GM18858 (cell line): ENCODE results near the gene FOXR1.

Experiments
- ATAC-seq: cut with Tn5 transposase; IDR thresholded peaks from one replicate; pipeline ENCODE4 v1.9.1; 2021; ENCODE audit not compliant: unreplicated experiment

The FOXR1 gene

GRCh38 chr11:118971646-118972045 lies at the start of gene FOXR1:
FOXR1 (plus strand) TSS chr11:118971761; CDS start chr11:118971932, 171 bp downstream.
- ATAC-seq = no peak

GRCh38 chr11:118921929-118922744 lies 49.4 kb upstream of the FOXR1 start:
- ATAC-seq = no peak

- no peak for ATAC-seq
Measured at GRCh38 chr11:118922745-118923627, 48.6 kb upstream of the FOXR1 start.

- ATAC-seq = no peak
Measured at GRCh38 chr11:118923721-118924587, 47.6 kb upstream of the FOXR1 start.

- ATAC-seq = no peak
Measured at GRCh38 chr11:118924591-118925585, 46.7 kb upstream of the FOXR1 start.

- ATAC-seq = no peak
Measured at GRCh38 chr11:118927554-118928100, 43.9 kb upstream of the FOXR1 start.

- ATAC-seq = no peak
Measured at GRCh38 chr11:118928101-118928869, 43.3 kb upstream of the FOXR1 start.

- ATAC-seq = no peak
Measured at GRCh38 chr11:118928870-118929500, 42.6 kb upstream of the FOXR1 start.

GRCh38 chr11:118929501-118930093 lies 42.0 kb upstream of the FOXR1 start:
- ATAC-seq = no peak

GRCh38 chr11:118930094-118930712 lies 41.4 kb upstream of the FOXR1 start:
- no peak for ATAC-seq

GRCh38 chr11:118931571-118931970 lies 40.0 kb upstream of the FOXR1 start:
- ATAC-seq = no peak

- ATAC-seq = no peak
Measured at GRCh38 chr11:118933486-118933885, 38.1 kb upstream of the FOXR1 start.

- no peak for ATAC-seq
Measured at GRCh38 chr11:118935376-118935775, 36.2 kb upstream of the FOXR1 start.

GRCh38 chr11:118938491-118939403 lies 32.8 kb upstream of the FOXR1 start:
- ATAC-seq = no peak

- no peak for ATAC-seq
Measured at GRCh38 chr11:118939404-118939915, 32.1 kb upstream of the FOXR1 start.

GRCh38 chr11:118939953-118940598 lies 31.5 kb upstream of the FOXR1 start:
- no peak for ATAC-seq
